COR-L47 (cell line): ENCODE data around the gene ZIC4.

Experiments
- DNase-seq: peaks from one replicate; lab custom pipeline; 2025; lab: John Stamatoyannopoulos, UW

Gene ZIC4

GRCh38 chr3:147404800-147405230, 1.5 kb downstream of the ZIC4 start:
- no peak for DNase-seq

GRCh38 chr3:147404000-147404799, 2.1 kb downstream of the ZIC4 start:
- no peak for DNase-seq

- DNase-seq, result no peak
Observed at GRCh38 chr3:147403511-147403910, 2.8 kb downstream of the ZIC4 start.

DNA sequence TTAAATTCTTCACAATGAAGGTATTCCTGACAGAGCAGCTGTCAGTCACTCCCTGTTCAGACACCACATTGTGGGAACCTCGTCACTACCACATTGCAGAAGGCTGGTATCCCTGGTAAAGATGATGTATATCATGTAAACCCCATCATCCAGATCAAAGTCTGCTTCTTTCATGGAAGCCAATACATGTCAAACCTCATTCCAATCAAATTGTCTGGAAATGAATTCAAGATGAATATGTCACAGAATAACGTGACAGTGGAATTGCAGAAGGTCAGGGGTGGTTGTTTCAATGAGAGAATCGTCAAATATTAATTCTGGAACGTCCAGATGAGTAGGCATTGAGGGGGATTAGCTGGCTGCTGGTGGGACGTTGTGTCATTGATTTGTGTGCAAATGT, 4.2 kb downstream of the ZIC4 start:
- no peak for DNase-seq

DNA sequence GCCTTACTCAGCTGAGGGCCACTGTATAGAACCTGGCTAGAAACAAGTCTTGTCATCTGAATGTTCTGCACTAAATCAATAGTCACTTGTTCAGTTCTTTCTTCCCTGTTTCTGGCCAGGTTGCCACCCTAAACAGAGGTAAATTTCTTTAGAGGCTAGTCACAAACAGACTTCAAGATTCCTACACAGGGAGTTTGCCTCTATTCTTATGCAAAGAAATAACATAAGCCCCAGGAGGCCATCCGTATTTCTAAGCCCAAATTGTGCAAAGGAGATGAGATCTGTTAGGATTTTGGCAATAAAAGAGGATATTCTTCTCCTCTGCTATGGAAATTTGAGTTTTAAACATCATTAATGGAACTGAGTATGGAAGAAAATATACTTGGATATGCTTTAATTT, 4.9 kb downstream of the ZIC4 start:
- no peak for DNase-seq

GRCh38 chr3:147400999-147401398, 5.3 kb downstream of the ZIC4 start:
- no peak for DNase-seq

- DNase-seq, result no peak
Observed at GRCh38 chr3:147400111-147400510, 6.2 kb downstream of the ZIC4 start.

DNA sequence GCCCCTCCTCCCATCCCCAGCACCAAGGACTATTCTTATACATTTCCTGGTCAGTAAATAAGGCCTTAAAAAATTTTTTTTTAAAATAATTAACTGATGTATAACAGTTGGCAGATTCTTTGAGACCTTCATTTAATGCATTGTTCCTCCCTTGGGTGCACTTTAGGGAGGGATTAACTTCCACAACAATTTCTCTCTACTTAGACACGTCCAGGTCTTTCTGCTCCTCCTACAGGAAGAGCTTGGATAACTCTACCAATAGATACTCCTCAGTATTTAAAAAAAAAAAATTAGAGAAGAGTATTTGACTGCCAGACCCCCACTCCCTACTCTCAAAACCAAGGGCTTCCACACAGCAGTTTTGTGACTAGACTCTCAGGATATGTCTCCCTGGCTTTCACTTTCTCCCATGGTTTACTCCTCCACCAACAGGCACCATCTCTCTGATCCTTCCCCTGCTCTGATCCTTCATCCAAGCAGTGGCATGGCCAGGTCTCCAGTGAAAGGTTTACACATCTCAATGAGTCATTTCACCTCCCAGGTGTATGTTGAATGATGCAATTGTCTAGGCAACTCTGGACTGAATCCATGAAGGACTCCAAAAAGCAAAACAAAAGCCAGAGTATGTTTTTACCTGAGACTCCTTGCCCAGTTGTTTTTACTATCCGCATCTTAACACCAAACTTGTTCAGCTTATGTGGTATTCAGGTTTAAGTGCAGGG, 7.4 kb downstream of the ZIC4 start:
- no peak for DNase-seq

- DNase-seq, result no peak
Observed at GRCh38 chr3:147397875-147398812, 8.2 kb downstream of the ZIC4 start.

GRCh38 chr3:147397155-147397874, 9.0 kb downstream of the ZIC4 start:
- no peak for DNase-seq

GRCh38 chr3:147396712-147397046, 9.7 kb downstream of the ZIC4 start:
- DNase-seq, result no peak

DNA sequence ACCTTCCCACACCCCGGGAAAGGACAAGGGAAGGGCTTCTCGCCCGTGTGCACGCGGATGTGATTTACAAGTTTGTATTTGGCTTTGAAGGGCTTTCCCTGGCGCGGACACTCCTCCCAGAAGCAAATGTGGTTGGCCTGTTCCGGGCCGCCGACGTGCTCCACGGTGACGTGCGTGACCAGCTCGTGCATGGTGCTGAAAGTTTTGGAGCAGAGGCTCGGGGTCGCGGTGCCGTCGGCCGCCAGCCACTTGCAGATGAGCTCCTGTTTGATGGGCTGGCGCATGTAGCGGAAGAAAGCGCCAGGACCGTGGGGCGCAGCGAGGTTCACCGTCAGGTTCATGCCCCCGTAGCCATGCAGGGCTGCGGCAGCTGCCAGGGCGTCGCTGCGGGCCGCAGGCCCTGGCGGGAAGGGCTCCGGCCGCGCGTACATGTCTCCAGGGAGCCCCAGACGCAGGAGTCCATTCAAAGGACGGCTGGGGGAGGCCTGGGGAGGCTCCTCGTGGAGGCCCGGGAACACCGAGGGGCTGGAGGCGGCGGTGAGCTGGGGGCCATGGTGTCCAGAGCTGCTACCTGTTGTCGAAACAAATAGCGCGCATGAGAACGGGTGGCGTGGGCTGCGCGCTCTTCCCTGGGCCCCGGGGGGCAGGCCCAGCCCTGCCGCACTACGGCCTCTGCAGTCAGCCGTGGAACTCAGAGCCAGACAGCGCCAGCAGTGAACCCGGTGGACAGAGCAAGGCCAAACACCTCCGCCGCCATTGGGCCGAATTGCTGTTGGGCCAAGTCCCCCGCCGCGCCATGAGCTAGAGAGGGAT, 10.2 kb downstream of the ZIC4 start:
- no peak for DNase-seq

DNA sequence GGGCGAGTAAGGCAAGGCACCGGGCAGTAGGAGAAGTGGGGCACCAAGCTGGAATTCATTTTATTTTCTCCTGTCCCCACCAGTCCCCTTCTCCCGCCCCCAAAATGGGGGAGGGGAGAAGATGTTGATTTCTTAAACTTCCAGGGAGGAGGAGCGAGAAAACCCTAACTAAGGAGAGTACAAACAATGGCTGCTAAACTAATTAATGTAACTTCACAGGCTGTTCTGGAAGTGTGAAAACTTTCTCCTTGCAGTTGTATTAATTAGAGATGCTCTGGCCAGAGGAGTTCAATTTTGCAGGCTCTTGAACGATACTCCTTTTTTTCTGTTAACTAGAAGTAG, 11.5 kb downstream of the ZIC4 start:
- DNase-seq, result no peak

GRCh38 chr3:147393943-147394883, 12.1 kb downstream of the ZIC4 start:
- DNase-seq, result no peak

DNA sequence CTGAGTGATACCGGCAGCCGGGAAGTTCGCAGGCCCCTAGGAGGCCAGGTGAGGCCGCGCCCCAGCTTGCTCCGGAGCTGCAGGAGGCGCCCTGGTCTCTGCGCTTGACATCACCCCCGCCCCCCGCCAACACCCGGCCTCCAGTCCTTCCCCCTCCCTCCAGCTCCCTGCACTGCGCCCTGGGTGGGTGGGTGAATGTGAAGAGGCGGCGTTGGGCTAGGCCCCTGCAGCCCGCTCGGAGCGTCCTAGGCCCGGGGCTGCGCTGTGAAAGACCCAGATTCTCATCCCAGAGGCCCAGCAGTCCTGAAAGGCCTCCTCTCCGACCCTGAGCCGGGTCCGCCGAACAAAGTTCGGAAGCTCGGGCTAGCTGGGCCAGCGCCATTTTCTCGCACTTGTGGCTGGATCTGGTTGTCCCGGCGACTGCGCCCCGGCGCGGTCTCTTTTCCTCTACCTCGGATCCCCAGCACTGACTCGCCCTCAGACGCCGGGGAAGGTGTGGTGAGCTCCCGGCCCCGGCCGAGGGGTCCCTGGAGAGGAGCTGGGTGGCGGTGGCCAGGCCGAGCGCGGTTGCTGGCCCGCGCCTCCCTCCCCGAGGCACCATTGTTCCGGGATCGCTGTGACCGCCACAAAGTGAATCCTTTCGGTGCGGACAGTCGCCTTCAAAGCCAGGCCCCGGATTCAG, 12.9 kb downstream of the ZIC4 start:
- DNase-seq, result no peak

DNA sequence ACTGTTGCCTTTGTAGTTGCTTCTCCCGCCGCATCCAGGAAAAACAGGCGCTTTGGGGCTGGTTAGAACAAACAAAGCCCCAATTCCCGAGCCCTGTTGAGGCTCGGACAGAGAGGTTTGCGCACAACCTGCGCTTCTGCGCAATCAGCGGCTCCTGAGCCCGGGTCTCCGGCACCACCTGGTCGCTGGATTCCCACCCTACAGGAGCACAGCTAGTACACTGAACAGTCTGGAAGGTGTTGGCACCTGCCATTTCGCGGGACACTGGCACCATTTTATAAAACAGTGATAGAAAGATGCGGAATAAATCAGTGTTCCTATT, 13.8 kb downstream of the ZIC4 start:
- no peak for DNase-seq

GRCh38 chr3:147391781-147392624, 14.3 kb downstream of the ZIC4 start:
- DNase-seq, result no peak
